Myocyte (in vitro differentiated cells): ENCODE data around the gene NAA35. TPM values are rescaled to one million over a fixed set of nuclear protein-coding genes. Genes with fewer than 3 reads are reported as not detected.
"Not testable (repeated sequence)": the region's sequence is repeated elsewhere in the genome, so short reads cannot be mapped to it uniquely, and the experiment has no call there.

Experiments
- DNase-seq: peaks from one replicate; pipeline ENCODE4 v3.0.0-alpha.2; 2012; ENCODE audit warnings: low read depth
- total RNA-seq: library from RNA; depleted of rRNA; stranded (reverse); fragments of >200 nt; gene quantifications from 2 replicates; pipeline ENCODE4 v1.2.3, GENCODE V29; 2014

Gene NAA35
- total RNA-seq, 1 donor from 2014 or later, result 20.9 TPM

DNA sequence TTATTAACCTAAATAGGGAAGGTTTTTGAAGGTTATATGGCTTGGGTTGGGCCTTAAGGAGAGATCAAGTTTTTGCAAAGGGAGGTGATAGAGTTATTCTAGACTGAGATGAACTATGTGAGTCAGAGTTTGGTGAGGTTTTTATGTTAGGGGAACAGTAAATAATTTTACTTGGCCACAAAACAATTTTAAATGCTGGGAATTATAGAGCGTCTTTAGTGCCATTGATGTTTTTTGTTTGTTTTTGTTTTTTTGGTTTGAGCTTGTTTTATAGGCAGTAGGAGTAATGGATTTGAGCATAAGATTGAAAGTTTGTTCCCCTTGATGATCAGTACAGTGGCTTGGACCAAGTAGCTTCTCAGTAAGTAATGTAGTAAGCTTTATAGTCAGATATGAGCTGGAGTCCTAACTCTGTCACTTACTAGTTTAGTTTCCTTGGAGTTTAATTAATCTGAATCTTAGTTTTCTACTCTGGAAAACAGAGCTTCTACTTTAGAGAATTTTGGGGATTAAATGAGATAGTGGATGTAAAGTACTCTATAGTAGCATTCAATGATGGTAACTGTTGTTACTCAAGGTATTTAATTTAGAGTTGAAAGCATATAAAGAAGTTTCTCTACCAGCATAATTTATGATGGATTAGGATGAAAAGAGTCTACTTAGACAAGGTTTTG, 2.9 kb downstream of the NAA35 start:
- no peak for DNase-seq

DNA sequence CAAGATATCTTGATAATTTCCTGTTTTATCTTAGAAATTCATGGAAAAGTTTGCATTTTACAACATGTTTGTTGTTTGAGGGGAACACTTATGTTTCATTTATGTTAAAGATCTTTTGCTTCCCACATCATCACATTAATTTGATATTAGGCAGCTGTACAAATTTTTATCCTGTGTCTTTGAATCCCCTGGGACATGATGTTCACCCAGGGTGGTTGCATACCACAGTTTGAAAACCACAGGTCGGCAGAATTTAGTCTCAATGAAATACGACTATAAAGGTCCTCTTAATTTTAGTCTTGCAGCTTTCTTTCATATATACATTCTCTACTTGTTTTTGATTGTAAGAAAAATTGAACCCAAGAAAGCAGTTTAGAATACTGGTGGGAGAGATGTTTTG, 3.7 kb downstream of the NAA35 start:
- peak; percentile 48 for DNase-seq

DNA sequence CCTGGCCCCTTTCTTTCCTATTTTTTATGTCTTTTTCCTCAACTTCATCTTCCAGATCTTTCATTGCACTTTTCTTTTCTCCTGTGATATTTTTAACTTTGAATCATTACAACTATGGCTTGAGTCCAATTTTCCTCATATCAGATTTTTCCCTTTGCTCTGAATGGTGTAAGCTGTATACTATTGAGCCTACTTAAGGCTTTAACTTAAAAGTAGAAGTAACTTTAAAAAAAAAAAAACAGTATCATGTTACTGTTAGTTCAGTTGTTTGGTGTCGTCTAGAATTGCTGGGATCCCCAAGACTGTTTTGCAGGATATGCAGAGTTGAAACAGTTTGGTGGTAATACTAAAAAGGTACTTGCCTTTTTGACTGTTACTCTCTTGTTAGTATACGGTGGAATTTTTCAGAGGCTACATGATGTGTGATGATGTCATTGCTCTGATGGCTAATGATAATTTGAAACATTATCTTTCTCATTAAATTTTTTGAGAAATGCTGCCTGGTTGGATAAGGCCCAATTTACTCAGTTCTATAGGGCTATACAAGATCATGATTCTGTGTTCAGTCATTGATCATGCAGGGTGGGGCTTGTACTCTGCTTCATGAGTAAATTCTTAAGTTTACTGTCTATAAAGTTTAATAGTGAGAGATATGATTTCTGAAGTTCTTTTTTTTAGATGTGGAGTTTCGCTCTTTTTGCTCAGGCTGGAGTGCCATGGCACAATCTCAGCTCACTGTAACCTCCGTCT, 8.8 kb downstream of the NAA35 start:
- peak; percentile 47 for DNase-seq

DNA sequence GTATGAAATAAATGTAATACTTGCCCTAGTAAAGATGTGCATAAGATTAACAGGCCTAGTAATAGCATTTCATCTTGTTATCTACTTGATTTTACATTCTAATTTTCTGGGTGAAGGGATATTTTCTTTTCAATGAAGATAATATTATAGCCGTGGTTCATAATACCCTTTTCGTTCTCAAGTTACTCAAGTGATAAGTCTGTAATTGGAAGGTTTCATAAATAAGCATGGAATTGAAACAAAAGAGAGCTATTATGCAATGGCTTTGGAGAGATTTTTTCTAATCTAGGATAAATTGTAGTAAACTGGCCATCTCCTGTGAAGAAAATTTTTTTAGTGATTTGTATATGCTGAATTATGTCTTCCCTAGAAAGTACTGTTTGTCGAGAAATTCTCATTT, 19.0 kb downstream of the NAA35 start:
- DNase-seq, result no peak

DNA sequence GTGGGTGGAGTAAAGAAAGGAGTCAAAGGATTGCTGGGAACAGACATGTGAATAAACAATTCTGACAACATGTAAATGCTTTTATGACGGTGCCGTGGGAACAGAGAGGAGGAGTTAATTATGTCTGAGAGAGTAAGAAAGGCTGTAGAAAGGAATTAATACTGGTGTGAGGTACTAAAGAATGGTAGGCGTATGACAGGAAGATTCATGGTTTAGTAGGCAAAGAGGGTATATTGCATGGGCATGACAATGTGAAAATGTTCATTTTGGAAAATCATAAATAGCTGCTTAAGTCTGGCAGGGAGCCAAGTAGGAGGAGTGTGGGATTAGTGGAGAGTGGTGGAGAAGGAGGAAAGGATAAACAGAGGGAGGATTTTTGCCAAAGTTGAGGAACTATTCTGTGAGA, 19.7 kb downstream of the NAA35 start:
- DNase-seq, result peak; percentile 24

DNA sequence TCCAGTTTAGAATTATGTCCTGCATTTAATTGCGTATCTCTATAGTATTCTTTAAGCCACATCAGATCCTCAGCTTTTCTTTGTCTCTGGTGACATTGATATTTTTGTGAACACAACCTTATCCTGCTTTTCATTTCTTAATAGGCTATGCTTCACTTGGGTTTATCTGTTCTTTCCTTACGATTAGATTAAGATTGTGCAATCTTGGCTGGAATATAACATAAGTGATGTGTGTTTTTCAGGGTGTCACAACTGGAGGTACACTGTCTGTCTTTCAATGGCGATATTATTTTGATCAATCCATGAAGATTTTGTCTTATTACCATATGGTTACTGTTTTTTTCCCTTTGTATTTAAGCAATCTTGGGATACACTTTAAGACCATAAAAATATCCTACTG, 23.6 kb downstream of the NAA35 start:
- DNase-seq, result no peak

DNA sequence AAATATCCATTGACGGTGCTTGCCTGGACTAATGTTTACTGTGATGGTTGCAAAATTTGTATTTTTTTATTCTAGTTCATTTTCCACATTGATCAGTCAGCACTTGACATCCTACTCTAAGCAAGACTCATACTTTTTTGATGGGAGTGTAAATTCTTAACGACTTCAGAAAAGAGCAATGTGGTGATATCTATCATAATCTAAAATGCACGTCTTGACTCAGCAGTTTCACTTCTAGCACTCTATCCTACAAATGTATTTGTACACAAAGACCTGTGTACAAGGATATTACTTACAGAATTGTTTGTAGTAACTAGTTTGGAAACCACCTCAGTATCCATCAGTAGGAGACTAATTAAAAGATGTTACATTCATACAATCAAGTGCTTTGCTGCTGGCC, 24.0 kb downstream of the NAA35 start:
- DNase-seq, result no peak

DNA sequence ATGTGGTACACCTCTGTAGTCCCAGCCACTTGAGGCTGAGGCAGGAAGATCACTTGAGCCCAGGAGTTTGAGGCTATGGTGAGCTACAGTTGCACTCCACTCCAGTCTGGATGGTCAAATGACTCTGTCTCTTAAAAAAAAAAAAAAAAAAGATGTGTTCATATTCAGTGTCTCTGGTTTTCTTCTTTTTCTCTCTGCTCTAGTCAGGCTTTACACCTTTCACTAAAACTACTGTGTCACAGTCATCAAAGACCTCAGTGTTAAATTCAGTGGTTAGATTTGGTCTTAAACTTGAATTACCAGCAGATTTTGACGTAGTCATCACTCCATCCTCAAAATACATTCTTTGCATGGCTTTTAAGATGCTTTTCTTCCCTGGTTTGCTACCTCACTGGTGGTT, 28.8 kb downstream of the NAA35 start:
- DNase-seq, result no peak

DNA sequence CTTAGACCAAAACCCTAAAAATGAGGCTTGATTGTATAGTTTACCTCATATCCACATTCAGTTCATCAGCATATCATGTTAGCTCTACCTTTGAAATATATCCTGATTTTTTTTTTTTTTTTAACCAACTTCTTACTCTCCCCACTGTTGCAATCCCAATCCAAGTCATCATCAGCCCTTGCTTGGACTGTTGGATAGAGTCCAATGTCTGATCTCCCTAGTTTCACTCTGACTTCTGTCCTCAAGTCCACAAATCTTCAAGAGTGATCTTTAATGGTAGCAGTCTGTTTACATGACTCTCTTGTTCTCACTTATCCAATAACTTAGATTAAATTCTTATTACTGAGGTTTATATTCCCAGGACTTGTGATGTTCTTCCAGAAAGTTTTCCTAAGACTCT, 30.8 kb downstream of the NAA35 start:
- DNase-seq, result no peak

DNA sequence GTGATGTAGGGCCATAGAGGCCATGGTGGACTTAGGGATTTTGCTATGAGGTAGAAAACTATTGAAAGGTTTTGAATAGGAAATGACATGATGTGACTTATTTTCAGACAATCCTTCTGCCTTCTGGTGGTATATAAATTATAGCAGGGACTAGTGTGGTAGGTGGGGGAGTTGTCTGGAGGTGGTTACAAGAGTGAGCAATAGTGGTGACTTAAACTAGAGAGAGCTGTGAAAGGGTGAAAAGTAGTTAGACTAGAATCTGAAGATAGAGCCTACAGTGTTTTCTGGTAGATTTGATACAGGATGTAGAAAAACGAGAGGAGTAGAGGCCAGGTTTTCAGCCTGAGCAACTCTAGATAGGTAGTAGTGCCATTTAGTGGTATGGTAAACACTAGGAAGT, 32.3 kb downstream of the NAA35 start:
- DNase-seq, result no peak

DNA sequence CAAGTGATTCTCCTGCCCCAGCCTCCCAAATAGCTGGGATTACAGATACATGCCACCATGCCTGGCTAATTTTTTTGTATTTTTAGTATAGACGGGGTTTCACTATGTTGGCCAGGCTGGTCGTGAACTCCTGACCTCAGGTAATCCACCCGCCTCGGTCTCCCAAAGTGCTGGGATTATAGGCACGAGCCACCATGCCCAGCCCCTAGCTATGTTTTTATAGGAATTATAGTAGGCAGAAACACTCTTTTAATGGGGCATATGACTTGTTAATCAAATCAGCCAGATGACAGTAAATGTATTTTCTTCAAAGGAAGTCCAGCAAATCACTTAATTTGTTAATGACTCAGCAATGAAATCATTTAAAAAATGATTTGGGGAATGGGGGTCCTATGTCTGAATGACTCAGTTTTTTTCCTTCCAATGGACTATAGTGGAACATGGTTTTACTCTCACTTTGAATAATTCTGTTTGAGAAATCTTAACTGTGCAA, 33.2 kb downstream of the NAA35 start:
- not testable (repeated sequence) for DNase-seq

DNA sequence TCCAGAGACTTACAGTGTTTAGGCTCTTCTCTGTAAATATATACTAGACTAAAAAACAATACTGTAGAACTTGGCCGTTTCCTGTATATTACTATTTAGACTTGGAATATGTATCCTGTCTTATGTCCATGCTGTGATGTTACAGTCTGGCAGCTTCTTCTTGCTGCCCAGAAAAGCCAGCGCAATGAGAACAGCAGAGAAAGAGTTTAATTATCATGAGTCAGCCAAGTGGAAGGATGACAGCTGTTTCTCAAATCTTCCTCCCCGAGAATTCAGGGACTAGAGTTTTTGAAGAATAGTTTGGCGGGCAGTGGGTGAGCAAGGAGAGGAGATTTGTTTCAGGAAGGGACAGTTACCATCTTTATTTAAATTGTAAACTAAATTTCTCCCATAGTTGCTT, 37.5 kb downstream of the NAA35 start:
- DNase-seq, result peak; percentile 74

DNA sequence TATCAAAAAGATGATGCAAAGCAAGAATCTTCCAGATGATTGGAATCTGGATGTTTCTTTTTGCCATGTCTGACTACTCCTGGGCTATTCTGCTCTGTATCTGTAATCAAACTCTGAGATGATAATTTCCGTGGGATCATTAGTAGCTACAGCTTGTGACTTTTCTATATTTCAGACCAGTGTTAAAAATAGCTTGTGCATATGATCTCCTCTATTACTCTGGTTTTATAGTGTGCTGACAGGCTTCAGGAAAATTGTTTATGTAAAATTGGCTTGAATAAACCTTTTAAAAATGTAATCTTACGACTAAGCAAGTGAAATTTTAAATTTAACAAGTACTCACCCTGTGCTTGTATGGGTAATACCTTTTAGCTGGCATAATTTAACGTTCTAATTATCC, 40.4 kb downstream of the NAA35 start:
- no peak for DNase-seq

DNA sequence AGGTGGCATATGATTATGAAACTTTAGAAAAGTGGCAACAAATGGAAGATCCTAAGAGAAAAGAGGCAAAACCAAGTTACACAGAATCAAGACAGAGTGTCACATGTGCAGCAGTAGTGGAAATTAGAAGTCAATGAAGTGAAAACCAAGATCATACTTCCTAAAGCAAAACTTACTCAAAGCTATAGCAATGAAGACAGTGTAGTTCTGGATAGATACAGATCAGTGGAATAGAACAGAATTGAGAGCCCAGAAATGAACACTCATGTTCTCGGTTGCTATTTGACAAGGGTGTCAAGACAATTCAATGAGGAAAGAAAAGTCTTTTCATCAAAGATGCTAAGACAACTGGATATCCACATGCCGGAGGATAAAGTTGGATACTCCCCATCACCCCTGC, 43.5 kb downstream of the NAA35 start:
- no peak for DNase-seq

DNA sequence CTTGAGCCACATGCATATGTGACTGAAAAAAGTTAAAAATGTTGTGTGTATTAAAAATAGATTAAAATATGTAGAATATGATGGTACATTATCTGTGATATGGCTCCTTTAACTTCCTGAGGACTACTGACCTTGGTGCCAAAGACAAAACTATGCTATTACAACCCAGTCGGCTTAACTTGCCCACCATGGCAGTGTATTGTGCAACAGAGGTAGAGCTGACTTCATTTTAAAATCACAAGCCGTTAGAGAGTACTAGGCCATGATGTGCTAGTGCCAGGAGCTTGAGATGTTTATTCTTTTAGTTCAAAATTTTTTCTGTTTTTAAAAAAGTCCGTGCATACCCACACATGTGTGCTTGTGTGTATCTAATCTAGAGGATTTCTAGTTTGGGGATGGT, 46.3 kb downstream of the NAA35 start:
- DNase-seq, result no peak

DNA sequence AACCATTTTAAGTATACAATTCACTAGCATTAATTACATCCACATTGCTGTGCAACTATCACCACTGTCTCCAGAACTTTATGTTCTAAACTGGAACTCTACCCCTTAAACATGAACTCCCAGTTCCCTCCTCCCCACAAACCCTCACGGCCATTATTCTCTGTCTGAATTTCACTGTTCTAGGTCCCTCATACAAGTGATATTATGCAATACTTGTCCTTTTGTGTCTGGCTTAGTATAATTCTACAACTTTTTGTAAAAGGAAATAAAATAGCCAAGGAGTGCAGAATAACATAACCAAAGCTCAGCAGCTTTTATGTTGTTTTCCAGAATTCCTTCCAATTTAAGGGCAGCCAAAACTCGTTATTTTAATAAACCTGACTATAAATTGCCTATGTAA, 53.2 kb downstream of the NAA35 start:
- no peak for DNase-seq

DNA sequence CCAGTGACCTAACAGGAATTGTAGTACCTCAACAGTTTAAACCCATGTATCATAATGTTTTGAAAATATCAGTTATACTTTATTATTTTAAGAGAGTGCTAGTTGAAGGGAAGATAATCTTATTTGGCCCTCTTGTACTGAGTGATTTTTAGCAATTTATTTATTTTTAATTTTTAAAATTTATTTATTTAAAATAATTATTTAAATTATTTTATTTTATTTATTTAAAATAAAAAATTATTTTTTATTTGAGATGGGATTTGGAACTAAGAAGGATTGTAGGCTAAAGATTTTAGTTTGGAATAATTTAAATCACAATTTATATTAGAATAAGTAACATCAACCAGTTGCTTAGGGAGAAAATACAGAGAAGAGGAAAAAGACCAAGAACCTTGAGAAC, 54.2 kb downstream of the NAA35 start:
- DNase-seq, result no peak

DNA sequence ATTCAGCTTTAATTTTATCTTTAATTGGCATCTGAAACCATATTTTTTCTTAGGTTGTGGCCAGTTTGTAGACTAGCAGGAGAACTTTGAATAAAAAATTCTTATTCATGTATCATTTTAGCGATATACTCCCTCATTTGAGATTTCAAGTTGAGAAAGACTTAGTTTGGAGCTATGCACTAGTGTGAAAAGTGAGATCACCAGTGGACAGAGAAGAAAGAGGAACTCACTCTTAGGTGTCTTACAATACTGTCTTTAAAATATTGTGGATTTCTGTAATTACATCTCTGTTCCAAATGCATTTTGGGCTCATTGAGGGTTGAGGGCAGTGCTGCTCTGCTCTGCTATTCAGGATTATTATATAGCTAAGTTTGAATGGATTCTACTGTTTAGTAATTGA, 54.7 kb downstream of the NAA35 start:
- no peak for DNase-seq

DNA sequence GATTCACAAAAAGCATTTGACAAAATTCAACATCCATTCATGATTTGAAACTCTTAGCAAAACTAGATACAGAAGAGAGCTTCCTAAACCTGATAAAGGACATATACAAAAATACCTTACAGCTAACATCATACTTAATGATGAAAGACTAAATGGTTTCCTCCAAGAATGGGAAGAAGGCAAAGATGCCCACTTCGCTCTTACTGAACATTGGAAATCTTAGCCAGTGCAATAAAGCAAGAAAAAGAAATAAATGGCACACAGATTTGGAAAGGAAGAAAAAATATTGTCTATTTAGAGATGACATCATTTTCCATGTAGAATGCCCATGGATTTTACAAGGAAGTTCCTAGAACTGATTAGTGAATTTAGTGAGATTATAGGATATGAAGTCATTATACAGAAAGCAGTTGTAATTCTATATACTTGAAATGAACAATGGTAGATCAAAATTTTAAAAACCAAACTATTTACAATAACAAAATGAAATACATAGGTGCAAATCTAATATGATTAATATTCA, 64.4 kb downstream of the NAA35 start:
- no peak for DNase-seq

DNA sequence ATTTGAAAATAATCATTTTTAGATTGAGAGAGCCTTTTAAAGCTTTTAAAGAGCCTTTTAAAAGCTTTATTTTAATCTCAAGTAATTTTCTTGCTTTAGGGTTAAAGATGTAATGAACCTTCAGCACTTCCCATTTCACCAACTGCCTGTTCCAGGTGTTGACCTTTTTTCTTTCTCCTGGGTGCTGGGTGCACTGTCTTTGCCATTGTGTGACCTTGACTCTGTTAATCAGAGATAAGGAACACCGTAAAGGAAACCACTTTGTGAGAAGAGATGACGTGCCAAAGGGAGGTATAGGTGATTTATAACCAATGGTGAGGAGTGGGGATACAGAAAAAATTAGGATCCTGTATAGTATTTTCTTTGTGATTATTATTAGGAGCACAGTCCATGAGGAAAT, 68.2 kb downstream of the NAA35 start:
- DNase-seq, result no peak

DNA sequence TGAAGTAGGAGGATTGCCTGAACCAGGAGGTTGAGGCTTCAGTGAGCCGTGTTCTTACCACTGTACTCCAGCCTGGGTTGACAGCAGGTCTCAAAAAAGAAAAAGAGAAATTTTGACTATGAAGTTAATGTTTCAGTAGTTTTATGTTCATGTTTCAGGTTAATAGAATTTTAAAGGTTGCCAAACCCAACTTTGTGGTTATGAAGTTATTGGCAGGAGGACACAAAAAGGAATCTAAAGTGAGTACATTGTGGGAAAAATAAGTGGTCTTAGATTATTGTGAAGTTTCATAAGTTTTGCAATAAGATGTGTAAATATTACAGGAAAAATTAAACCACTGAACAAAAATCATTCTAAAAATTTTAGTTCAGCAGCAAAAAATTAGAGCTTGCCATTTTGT, 79.8 kb downstream of the NAA35 start:
- DNase-seq, result no peak

DNA sequence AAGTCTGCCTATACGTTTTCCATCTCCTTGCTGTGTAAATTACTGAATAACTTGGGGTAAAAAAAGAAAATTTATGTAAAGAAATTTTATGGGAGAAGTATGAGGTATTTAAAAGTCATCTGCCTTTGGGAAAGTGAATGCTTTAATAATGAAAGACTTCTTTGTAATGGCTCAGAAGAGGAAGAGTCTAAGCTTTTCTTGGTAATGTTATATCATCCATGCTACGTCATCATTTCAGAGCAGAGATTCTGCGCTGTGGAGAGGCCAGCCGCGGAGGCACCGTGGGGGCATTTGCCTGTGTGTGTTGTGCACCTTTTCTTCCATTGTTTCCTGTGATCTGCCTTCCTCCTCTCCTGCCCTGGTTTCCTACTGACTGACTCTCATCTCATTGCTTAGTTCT, 80.2 kb downstream of the NAA35 start:
- DNase-seq, result no peak
